ENCODE measurements around the gene TRRAP.
"Not testable (repeated sequence)": the region's sequence is repeated elsewhere in the genome, so short reads cannot be mapped to it uniquely, and the experiment has no call there.

The TRRAP gene

GRCh38 chr7:99033765-99034164 lies 155.4 kb downstream of the TRRAP start:
- DNase-seq, result no peak

GRCh38 chr7:99034932-99035722 lies 156.8 kb downstream of the TRRAP start:
- DNase-seq, result no peak

GRCh38 chr7:99035723-99036545 lies 157.6 kb downstream of the TRRAP start:
- DNase-seq, result no peak

- DNase-seq, result no peak
These were observed 158.3 kb downstream of the TRRAP start for GRCh38 chr7:99036546-99037111.

GRCh38 chr7:99037327-99037940 lies 159.1 kb downstream of the TRRAP start:
- DNase-seq, result no peak

- no peak for DNase-seq
These were observed 159.9 kb downstream of the TRRAP start for GRCh38 chr7:99038086-99038855.

- no peak for DNase-seq
These were observed 161.1 kb downstream of the TRRAP start for GRCh38 chr7:99039384-99039891.

- peak; percentile 80 for DNase-seq
These were observed 162.0 kb downstream of the TRRAP start for GRCh38 chr7:99040104-99040958.

GRCh38 chr7:99041526-99041925 lies 163.2 kb downstream of the TRRAP start:
- no peak for DNase-seq

GRCh38 chr7:99042957-99043356 lies 164.6 kb downstream of the TRRAP start:
- DNase-seq, result no peak

- DNase-seq, result not testable (repeated sequence)
These were observed 166.5 kb downstream of the TRRAP start for GRCh38 chr7:99044858-99045257.

- not testable (repeated sequence) for DNase-seq
These were observed 167.9 kb downstream of the TRRAP start for GRCh38 chr7:99046262-99046661.

- DNase-seq, result no peak
These were observed 168.4 kb downstream of the TRRAP start for GRCh38 chr7:99046722-99047121.

GRCh38 chr7:99047526-99048077 lies 169.3 kb downstream of the TRRAP start:
- DNase-seq, result no peak

GRCh38 chr7:99050971-99051370 lies 172.6 kb downstream of the TRRAP start:
- no peak for DNase-seq

GRCh38 chr7:99054781-99055180 lies 176.4 kb downstream of the TRRAP start:
- DNase-seq, result no peak

GRCh38 chr7:99061001-99061776 lies 182.9 kb downstream of the TRRAP start:
- DNase-seq, result no peak
